Esophagus squamous epithelium (tissue), 5 donors: ENCODE measurements around the gene LRRC74A. TPM values are rescaled to one million over a fixed set of nuclear protein-coding genes. Genes with fewer than 3 reads are reported as not detected.

Source experiments
- DNase-seq: peaks from one replicate; lab custom pipeline; 2025; lab: John Stamatoyannopoulos, UW
- H3K27ac ChIP-seq, 4 donors: fragments of 200-600 bp; sonication (generic); one replicate each; pipeline ENCODE4 v1.5.1; 2016 to 2019; ENCODE audit warnings: mild to moderate bottlenecking in 1 of 4
- H3K27me3 ChIP-seq, 4 donors: fragments of 200-600 bp; sonication (generic); 1 replicate in 3 of 4; 2 replicates in 1 of 4; pipeline versions ENCODE4 v1.5.1 to v1.6.0; 2017 to 2021; ENCODE audit warnings: antibody characterized with exemption in 1 of 4
- H3K36me3 ChIP-seq, 3 donors: fragments of 200-600 bp; sonication (generic); one replicate each; pipeline ENCODE4 v1.5.1; 2016 to 2019
- H3K4me1 ChIP-seq, 3 donors: fragments of 200-600 bp; sonication (generic); one replicate each; pipeline ENCODE4 v1.5.1; 2017 to 2019
- H3K4me3 ChIP-seq, 4 donors: fragments of 200-600 bp; sonication (generic); 1 replicate in 3 of 4; 2 replicates in 1 of 4; pipeline ENCODE4 v1.5.1; 2016 to 2019; ENCODE audit warnings: mild to moderate bottlenecking in 2 of 4, moderate library complexity in 1 of 4
- H3K9me3 ChIP-seq, 3 donors: fragments of 200-600 bp; sonication (generic); one replicate each; pipeline ENCODE4 v1.5.1; 2016 to 2019
- POLR2A ChIP-seq, 4 donors: fragments of 450-650 bp; IDR thresholded peaks; one replicate each; pipeline ENCODE4 v1.6.1; 2017; ENCODE audit warnings: antibody characterized with exemption in 4 of 4, mild to moderate bottlenecking in 4 of 4, moderate library complexity in 3 of 4
- WGBS, 2 donors: methylation state at CpG; one replicate each; pipeline ENCODE4 v1.1.5; 2018; 5-methylcytosine and 5-hydroxymethylcytosine counted together
- intact Hi-C: fragments of 100-400 bp; cut with DNase I; formaldehyde crosslinking; loops from one replicate; pipeline ENCODE4 v1.15.0; 2022
- total RNA-seq, 4 donors: library from RNA; depleted of rRNA; stranded (reverse); fragments of >200 nt; gene quantifications; one replicate each; pipeline ENCODE4 v1.1.0, GENCODE V29; 2016
- TF ChIP-seq, protein P1 (sequence below), 6 experiments: fragments of 450-650 bp in 4 of 6; fragments of 200-600 bp in 2 of 6; sonication (generic) in 2 of 6; IDR thresholded peaks; one replicate each; pipeline ENCODE4 v1.5.1; 2016 to 2019; ENCODE audit warnings: antibody characterized with exemption in 6 of 6, mild to moderate bottlenecking in 4 of 6, moderate library complexity in 4 of 6
- donor health status: DM: yes; HTN: yes; CAD: no.

LRRC74A gene
- total RNA-seq, 4 donors from 2014 or later = not detected

DNA sequence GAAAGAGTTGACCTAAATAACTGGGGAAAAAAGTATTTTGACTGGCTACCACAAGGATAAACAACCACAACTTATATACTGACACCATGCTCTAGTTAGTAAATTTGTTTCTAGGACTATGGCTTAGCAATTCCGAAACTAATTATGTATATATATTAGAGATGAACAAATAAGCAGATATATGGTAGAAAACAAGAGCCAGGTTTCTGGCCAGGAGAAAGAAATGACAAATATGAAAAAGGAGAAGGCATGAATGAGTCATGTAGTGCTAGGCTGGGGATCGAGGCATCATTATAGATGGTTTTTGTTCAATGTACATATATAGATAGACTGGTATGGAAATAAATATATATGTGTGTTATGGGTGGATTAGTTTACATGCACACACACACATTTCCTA lies 5.5 kb upstream of the LRRC74A start:
- Histone ChIP-seq H3K27me3 (peaks cover 0 to 9% (median 0%) of the 10 kb centered on the region in 4 donors), H3K27ac (no peak overlapping the region), H3K9me3 (no peaks in the 10 kb centered on the region), H3K4me1 (no peaks in the 10 kb centered on the region), H3K4me3 (no peak overlapping the region), H3K36me3 (no peaks in the 10 kb centered on the region)
- intact Hi-C loops = no loop called here
- no peak for DNase-seq
- 69 to 83% methylated on average over 2 of the region's 2 CpGs for WGBS, 2 donors
- TF ChIP-seq POLR2A (IDR thresholded peaks at IDR 0.05) = no peak
- TF ChIP-seq, protein P1, sequence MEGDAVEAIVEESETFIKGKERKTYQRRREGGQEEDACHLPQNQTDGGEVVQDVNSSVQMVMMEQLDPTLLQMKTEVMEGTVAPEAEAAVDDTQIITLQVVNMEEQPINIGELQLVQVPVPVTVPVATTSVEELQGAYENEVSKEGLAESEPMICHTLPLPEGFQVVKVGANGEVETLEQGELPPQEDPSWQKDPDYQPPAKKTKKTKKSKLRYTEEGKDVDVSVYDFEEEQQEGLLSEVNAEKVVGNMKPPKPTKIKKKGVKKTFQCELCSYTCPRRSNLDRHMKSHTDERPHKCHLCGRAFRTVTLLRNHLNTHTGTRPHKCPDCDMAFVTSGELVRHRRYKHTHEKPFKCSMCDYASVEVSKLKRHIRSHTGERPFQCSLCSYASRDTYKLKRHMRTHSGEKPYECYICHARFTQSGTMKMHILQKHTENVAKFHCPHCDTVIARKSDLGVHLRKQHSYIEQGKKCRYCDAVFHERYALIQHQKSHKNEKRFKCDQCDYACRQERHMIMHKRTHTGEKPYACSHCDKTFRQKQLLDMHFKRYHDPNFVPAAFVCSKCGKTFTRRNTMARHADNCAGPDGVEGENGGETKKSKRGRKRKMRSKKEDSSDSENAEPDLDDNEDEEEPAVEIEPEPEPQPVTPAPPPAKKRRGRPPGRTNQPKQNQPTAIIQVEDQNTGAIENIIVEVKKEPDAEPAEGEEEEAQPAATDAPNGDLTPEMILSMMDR (IDR thresholded peaks at IDR 0.05) = no peak

DNA sequence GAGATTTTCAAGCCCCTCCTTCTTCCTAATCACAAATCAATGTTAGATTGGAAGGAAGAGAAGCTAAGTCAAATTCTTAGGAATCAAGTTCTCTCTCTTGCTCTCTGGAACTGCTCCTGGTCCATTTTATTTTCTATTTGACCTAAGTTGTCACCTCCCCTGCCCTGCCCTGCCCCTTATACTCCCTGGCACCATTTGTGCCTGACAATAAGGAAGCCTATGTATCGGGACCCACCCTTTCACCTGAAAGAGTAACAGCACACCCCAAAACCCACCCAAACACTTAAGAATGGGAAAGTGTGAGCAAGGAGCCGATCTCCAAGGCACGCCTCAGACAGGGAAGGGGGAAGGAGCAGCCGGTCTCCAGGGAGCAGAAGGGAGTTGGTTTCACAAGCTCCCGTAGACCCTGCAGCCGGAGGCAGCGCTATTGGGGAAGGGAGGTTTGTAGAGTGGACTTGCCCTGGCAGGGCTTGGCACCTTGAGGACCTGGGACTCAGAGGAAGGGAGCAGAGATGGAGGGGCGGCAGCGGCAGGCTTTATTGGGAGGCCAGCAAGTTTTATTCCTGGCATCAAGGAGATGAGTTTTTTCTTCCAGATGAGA lies 1.6 kb downstream of the LRRC74A start:
- Histone ChIP-seq H3K27me3 (peaks cover 0 to 6% (median 0%) of the 10 kb centered on the region in 4 donors), H3K36me3 (no peaks in the 10 kb centered on the region), H3K27ac (no peak overlapping the region), H3K4me3 (peak overlapping the region in 2 of 4 donors; percentile 19 to 37), H3K9me3 (no peaks in the 10 kb centered on the region), H3K4me1 (no peaks in the 10 kb centered on the region)
- intact Hi-C loops = no loop called here
- no peak for TF ChIP-seq POLR2A (IDR thresholded peaks at IDR 0.05)
- TF ChIP-seq, protein P1 (IDR thresholded peaks at IDR 0.05) = no peak
- WGBS, 2 donors = 58 to 73% methylated on average over 8 to 9 of the region's 9 CpGs
- no peak for DNase-seq

DNA sequence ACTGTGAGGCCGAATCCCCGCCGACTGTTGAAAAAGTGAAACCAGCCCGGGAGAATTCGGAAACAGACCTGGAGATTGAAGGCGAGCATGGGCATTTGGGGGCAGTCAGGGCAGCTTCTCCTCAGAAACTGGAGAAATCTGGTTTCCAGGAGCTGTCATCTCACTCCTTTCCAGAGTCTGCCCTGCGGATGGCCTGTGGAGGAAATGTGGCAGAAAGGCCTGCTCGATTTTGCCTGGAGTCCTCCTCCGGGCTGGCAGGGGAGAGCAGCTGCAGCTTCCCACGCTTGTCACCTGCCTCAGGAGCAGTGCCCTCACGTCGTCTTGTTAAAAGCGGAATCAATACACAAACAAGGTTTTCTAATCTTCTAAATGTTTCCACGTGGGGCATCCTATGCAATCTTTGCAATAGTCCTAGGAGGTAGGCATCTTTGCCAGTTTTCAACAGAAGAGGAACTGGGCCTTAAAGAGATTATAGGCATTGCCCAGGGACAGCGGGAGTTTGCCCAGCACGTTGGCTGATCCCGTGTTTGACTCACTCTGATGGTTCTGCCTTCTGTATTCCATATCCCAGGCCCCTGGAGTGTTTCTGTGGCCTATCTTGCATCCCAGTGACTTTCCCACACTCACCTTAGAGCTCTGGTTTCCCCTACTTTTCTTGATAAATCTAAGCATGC lies 2.3 kb downstream of the LRRC74A start:
- no peaks in the 10 kb centered on the region for H3K36me3 ChIP-seq
- H3K4me1 ChIP-seq = no peaks in the 10 kb centered on the region
- TF ChIP-seq, protein P1 (IDR thresholded peaks at IDR 0.05) = no peak
- no peak for TF ChIP-seq POLR2A (IDR thresholded peaks at IDR 0.05)
- intact Hi-C loops = no loop called here
- 60 to 70% methylated on average over 17 of the region's 17 CpGs for WGBS, 2 donors
- H3K9me3 ChIP-seq = no peaks in the 10 kb centered on the region
- no peak overlapping the region for H3K27ac ChIP-seq
- H3K4me3 ChIP-seq = peak overlapping the region in 2 of 4 donors; percentile 19 to 37
- peaks cover 0 to 6% (median 0%) of the 10 kb centered on the region in 4 donors for H3K27me3 ChIP-seq
- DNase-seq = no peak

DNA sequence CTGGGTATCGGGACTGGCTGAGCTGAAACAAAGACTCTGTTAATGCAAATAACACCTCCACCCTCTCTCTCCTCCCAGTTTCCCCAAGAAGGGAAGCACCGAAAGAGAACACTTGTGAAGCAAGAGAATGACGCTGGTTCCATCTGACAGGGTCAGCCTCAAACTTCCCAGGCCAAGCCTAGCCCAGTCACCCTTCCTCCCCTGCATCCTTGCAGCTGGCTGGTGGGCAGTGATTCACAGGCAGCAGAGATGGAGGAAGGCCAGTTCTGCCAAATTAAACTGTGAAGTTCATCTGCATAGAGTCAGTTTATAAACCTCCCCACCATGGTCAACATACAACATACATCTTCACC lies 2.8 kb downstream of the LRRC74A start:
- no peak for DNase-seq
- 50 to 81% methylated on average over 2 to 3 of the region's 3 CpGs for WGBS, 2 donors
- TF ChIP-seq, protein P1 (IDR thresholded peaks at IDR 0.05) = no peak
- TF ChIP-seq POLR2A (IDR thresholded peaks at IDR 0.05) = no peak

DNA sequence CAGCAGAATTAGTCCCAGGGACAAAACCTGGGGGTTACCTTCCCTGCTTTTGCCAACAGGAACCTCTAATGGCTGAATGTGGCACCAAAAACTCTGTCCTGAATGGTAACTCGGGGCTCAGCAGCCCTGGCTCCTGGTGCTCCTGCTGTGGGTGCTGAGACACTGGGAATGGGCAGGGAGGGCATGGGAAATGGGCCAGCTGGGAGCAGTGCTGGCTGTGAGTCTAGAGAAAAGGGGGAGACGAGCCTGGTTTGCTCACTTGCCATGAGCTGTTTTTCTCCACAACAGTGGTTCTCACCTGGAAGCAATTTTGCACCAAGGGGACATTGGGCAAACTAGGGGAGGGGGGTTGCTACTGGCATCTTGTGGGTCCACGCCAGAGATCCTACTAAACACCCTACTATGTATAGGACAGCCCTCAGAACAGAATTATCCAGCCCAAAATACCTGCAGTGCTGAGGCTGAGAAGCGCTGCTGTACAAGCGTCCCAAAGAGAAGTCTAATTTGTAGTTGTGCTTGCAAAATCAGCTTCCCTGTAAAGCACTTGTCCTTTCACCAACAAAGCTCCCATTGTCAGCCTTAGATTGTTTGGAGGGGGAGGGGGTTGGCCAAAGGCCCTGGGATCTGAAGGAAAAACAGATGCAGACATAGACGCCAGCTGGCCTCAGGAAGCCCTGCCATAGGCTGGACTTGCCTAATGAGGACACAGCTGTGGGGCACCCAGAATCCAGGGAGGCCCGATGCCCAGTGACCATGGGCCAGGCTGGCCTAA lies 3.6 kb downstream of the LRRC74A start:
- intact Hi-C loops = no loop called here
- TF ChIP-seq, protein P1 (IDR thresholded peaks at IDR 0.05) = no peak
- no peak for TF ChIP-seq POLR2A (IDR thresholded peaks at IDR 0.05)
- Histone ChIP-seq H3K27me3 (peaks cover 0 to 6% (median 0%) of the 10 kb centered on the region in 4 donors), H3K4me3 (no peak overlapping the region), H3K36me3 (no peaks in the 10 kb centered on the region), H3K4me1 (no peaks in the 10 kb centered on the region), H3K9me3 (no peaks in the 10 kb centered on the region), H3K27ac (peak overlapping the region in 1 of 4 donors; percentile 21)
- no peak for DNase-seq
- 57 to 63% methylated on average over 5 to 7 of the region's 7 CpGs for WGBS, 2 donors

More for the DNA sequence above, 2.8 kb downstream of the LRRC74A start:
- H3K27me3 ChIP-seq = peaks cover 0 to 6% (median 0%) of the 10 kb centered on the region in 4 donors
- no peak overlapping the region for H3K4me3 ChIP-seq
- H3K9me3 ChIP-seq = no peaks in the 10 kb centered on the region
- H3K27ac ChIP-seq = peak overlapping the region in 1 of 4 donors; percentile 21
- no peaks in the 10 kb centered on the region for H3K36me3 ChIP-seq
- intact Hi-C loops = no loop called here
- H3K4me1 ChIP-seq = no peaks in the 10 kb centered on the region
